Naive thymus-derived CD4-positive, alpha-beta T cell (primary cell): ENCODE measurements around the gene OR10A4. TPM values are rescaled to one million over a fixed set of nuclear protein-coding genes. Genes with fewer than 3 reads are reported as not detected.
"Not testable (repeated sequence)": the region's sequence is repeated elsewhere in the genome, so short reads cannot be mapped to it uniquely, and the experiment has no call there.

Source experiments
- ATAC-seq: fragments of 150-1000 bp; cut with Tn5 transposase; 2 replicates; pipeline ENCODE4 v1.10.0; 2021; ENCODE audit warnings: mild to moderate bottlenecking, moderate library complexity
- CTCF ChIA-PET: fragments of 350-600 bp; sonication (Branson Sonifier 250); formaldehyde crosslinking; loops from one replicate; lab custom pipeline; 2021; ENCODE audit warnings: antibody characterized with exemption; lab: Charles Lee
- POLR2A ChIA-PET: fragments of 350-600 bp; sonication (Branson Sonifier 250); formaldehyde crosslinking; loops from one replicate; lab custom pipeline; 2021; ENCODE audit warnings: antibody characterized with exemption, inconsistent platforms; lab: Charles Lee
- DNase-seq, 9 donors: peaks; one replicate each; pipeline versions ENCODE4 v3.0.0 to v3.0.0-alpha.2; 2020 to 2022; ENCODE audit warnings: mixed read lengths in 1 of 9
- H3K27ac ChIP-seq: one replicate; pipeline ENCODE4 v1.7.0; 2013; ENCODE audit warnings: mild to moderate bottlenecking, low read depth, low read length, moderate library complexity
- H3K27me3 ChIP-seq, 2 donors: one replicate each; pipeline ENCODE4 v1.7.0; 2013; ENCODE audit warnings: low read length in 2 of 2, mild to moderate bottlenecking in 2 of 2, moderate library complexity in 2 of 2; ENCODE audit not compliant: control insufficient read depth in 2 of 2, insufficient read depth in 2 of 2
- H3K36me3 ChIP-seq, 3 experiments: 1 replicate in 2 of 3; 2 replicates in 1 of 3; pipeline ENCODE4 v1.7.0; 2013; ENCODE audit warnings: low read length in 3 of 3, mild to moderate bottlenecking in 3 of 3, moderate library complexity in 1 of 3; ENCODE audit not compliant: insufficient read depth in 3 of 3, control insufficient read depth in 2 of 3
- H3K4me1 ChIP-seq, 2 donors: one replicate each; pipeline ENCODE4 v1.7.0; 2013; ENCODE audit warnings: low read length in 2 of 2, mild to moderate bottlenecking in 2 of 2, moderate library complexity in 1 of 2; ENCODE audit not compliant: control insufficient read depth in 2 of 2, insufficient read depth in 2 of 2
- H3K4me3 ChIP-seq: 2 replicates; pipeline ENCODE4 v1.7.0; 2013; ENCODE audit warnings: mild to moderate bottlenecking, low read length
- H3K9me3 ChIP-seq, 3 experiments: 1 replicate in 2 of 3; 2 replicates in 1 of 3; pipeline ENCODE4 v1.7.0; 2013; ENCODE audit warnings: low read length in 3 of 3; ENCODE audit not compliant: control insufficient read depth in 2 of 3
- H3K27ac Mint-ChIP-seq, 9 donors: one replicate each; pipeline ENCODE4 v1.8.0; 2020 to 2022; ENCODE audit warnings: mixed read lengths in 9 of 9, mild to moderate bottlenecking in 8 of 9, moderate library complexity in 5 of 9, inconsistent platforms in 2 of 9
- H3K27me3 Mint-ChIP-seq, 5 donors: one replicate each; pipeline ENCODE4 v1.8.0; 2021 to 2022; ENCODE audit warnings: mixed read lengths in 5 of 5, mild to moderate bottlenecking in 1 of 5
- H3K36me3 Mint-ChIP-seq, 5 donors: one replicate each; pipeline ENCODE4 v1.8.0; 2020 to 2022; ENCODE audit warnings: mixed read lengths in 5 of 5, mild to moderate bottlenecking in 3 of 5, inconsistent platforms in 1 of 5
- H3K4me1 Mint-ChIP-seq, 7 donors: one replicate each; pipeline ENCODE4 v1.8.0; 2020 to 2022; ENCODE audit warnings: mixed read lengths in 7 of 7, mild to moderate bottlenecking in 3 of 7, inconsistent platforms in 1 of 7
- H3K4me3 Mint-ChIP-seq, 10 donors: one replicate each; pipeline ENCODE4 v1.8.0; 2020 to 2022; ENCODE audit warnings: mild to moderate bottlenecking in 10 of 10, mixed read lengths in 10 of 10, moderate library complexity in 6 of 10, inconsistent platforms in 2 of 10
- H3K9me3 Mint-ChIP-seq, 11 donors: one replicate each; pipeline ENCODE4 v1.8.0; 2020 to 2022; ENCODE audit warnings: mixed read lengths in 11 of 11, mild to moderate bottlenecking in 4 of 11, inconsistent platforms in 1 of 11, moderate library complexity in 1 of 11
- intact Hi-C, 2 donors: fragments of 100-400 bp; cut with micrococcal nuclease; formaldehyde crosslinking; loops; one replicate each; pipeline ENCODE4 v1.15.1; 2023
- polyA plus RNA-seq, 2 donors: library from polyadenylated mRNA; unstranded; fragments of 300-500 nt; fragmentation: Illumina TruSeq; gene quantifications; one replicate each; pipeline ENCODE4 v1.2.3, GENCODE V29; 2021
- total RNA-seq, 6 experiments: library from RNA in 5 of 6; stranded (reverse) in 5 of 6; gene quantifications; 1 replicate in 5 of 6; 2 replicates in 1 of 6; pipeline ENCODE4 v1.2.3 and lab custom pipeline; 2021 to 2026

OR10A4 gene
- total and polyA plus RNA-seq, 7 experiments from 2014 or later = not detected

DNA sequence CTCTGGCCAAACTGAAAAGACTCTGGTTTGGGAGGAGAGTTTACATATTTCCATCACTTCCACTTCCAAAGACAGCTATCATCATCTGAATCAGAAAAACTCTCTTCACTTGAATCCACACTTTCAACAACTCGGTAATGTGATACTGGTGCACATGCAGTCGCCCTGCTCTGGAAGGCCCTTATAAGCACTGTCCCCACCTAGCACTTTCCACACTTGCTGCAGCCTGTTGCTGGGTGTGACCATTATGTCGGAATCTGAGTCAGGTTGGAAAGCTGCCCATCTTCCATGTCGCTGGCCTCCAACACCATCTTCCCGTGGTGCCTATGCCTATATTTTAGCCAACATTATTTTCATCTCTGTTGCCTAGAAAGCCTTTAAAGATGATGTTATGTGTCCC lies 32.1 kb upstream of the OR10A4 start:
- no peak overlapping the region for H3K27ac ChIP-seq
- DNase-seq (no peak), ATAC-seq (no peak)
- peaks cover 0 to 4% (median 0%) of the 10 kb centered on the region in 11 donors for H3K9me3 Mint-ChIP-seq
- no peak overlapping the region for H3K4me3 Mint-ChIP-seq
- H3K27ac Mint-ChIP-seq = peak overlapping the region in 1 of 9 donors; percentile 35
- POLR2A ChIA-PET = no interaction called here
- H3K27me3 ChIP-seq = no peaks in the 10 kb centered on the region
- peaks cover 0 to 3% (median 0%) of the 10 kb centered on the region in 5 donors for H3K36me3 Mint-ChIP-seq
- CTCF ChIA-PET = no interaction called here
- no peaks in the 10 kb centered on the region for H3K4me1 ChIP-seq
- intact Hi-C loops = no loop called here
- no peaks in the 10 kb centered on the region for H3K9me3 ChIP-seq
- H3K4me3 ChIP-seq = no peak overlapping the region
- H3K4me1 Mint-ChIP-seq = peaks cover 0 to 6% (median 0%) of the 10 kb centered on the region in 7 donors
- no peaks in the 10 kb centered on the region for H3K36me3 ChIP-seq
- peaks cover 3 to 47% (median 38%) of the 10 kb centered on the region in 5 donors for H3K27me3 Mint-ChIP-seq

DNA sequence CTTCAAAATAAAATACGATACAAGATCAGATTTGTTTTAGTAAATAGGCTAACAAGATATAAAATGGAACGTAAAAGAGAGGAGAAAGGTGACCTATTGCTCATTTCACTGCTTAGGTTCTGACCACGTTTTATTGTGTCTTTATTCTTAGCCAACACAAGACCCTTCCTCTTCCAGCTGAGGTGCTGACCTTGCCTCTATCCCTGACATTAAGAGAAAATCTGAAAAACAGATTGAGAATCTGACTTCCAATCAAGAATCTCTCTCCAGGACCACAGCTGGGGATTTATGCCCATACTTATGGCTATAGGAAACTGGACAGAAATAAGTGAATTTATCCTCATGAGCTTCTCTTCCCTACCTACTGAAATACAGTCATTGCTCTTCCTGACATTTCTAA lies 31.0 kb upstream of the OR10A4 start, which contains the start of gene OR10A5:
OR10A5 (plus strand) TSS at position 301 of the 400 bp plus-strand sequence; CDS start at position 301, 0 bp downstream.
- ChIA-PET POLR2A (no interaction called here), CTCF (no interaction called here)
- Mint-ChIP-seq H3K27me3 (peaks cover 3 to 48% (median 41%) of the 10 kb centered on the region in 5 donors), H3K4me3 (no peak within 1 kb of the TSS), H3K9me3 (peaks cover 0 to 7% (median 2%) of the 10 kb centered on the region in 11 donors), H3K27ac (no peak within 1 kb of the TSS), H3K4me1 (peaks cover 0 to 6% (median 0%) of the 10 kb centered on the region in 7 donors), H3K36me3 (peaks cover 0 to 3% (median under 1%) of the 10 kb centered on the region in 5 donors)
- H3K27ac ChIP-seq = no peak within 1 kb of the TSS
- intact Hi-C loops = no loop called here
- H3K4me3 ChIP-seq = no peak within 1 kb of the TSS
- no peaks in the 10 kb centered on the region for H3K36me3 ChIP-seq
- ATAC-seq (no peak), DNase-seq (no peak)
- no peaks in the 10 kb centered on the region for H3K4me1 ChIP-seq
- no peaks in the 10 kb centered on the region for H3K9me3 ChIP-seq
- no peaks in the 10 kb centered on the region for H3K27me3 ChIP-seq

- H3K4me3 Mint-ChIP-seq = no peak overlapping the region
- intact Hi-C loops = no loop called here
- H3K27ac ChIP-seq = no peak overlapping the region
- peaks cover 0 to 5% (median 0%) of the 10 kb centered on the region in 7 donors for H3K4me1 Mint-ChIP-seq
- DNase-seq = no peak
- H3K4me3 ChIP-seq = no peak overlapping the region
- H3K36me3 Mint-ChIP-seq = peaks cover 0 to 15% (median 7%) of the 10 kb centered on the region in 5 donors
- no peaks in the 10 kb centered on the region for H3K27me3 ChIP-seq
- no peaks in the 10 kb centered on the region for H3K4me1 ChIP-seq
- H3K27me3 Mint-ChIP-seq = peaks cover 0 to 29% (median 28%) of the 10 kb centered on the region in 5 donors
- no peak overlapping the region for H3K27ac Mint-ChIP-seq
- POLR2A ChIA-PET = no interaction called here
- no peaks in the 10 kb centered on the region for H3K9me3 ChIP-seq
- H3K9me3 Mint-ChIP-seq = peaks cover 3 to 35% (median 15%) of the 10 kb centered on the region in 11 donors
- CTCF ChIA-PET = no interaction called here
- no peak for ATAC-seq
- H3K36me3 ChIP-seq = no peaks in the 10 kb centered on the region
Observed at GRCh38 chr11:6850526-6850925, 25.9 kb upstream of the OR10A4 start.

- H3K27me3 ChIP-seq, H3K9me3 ChIP-seq, H3K4me1 Mint-ChIP-seq, H3K36me3 ChIP-seq, H3K4me3 ChIP-seq, H3K4me3 Mint-ChIP-seq, DNase-seq, H3K27ac ChIP-seq, H3K4me1 ChIP-seq, ATAC-seq, intact Hi-C loops, POLR2A ChIA-PET, H3K27ac Mint-ChIP-seq: not testable (repeated sequence)
- Mint-ChIP-seq H3K27me3 (peaks cover 0 to 20% (median 18%) of the 10 kb centered on the region in 5 donors), H3K9me3 (peaks cover 7 to 41% (median 21%) of the 10 kb centered on the region in 11 donors), H3K36me3 (peaks cover 0 to 20% (median 10%) of the 10 kb centered on the region in 5 donors)
- CTCF ChIA-PET = interaction anchor here (1.0 kb wide), 1 partner anchor 10 kb away, joined by 4 read pairs; no protein-coding TSS in a partner anchor
Observed at GRCh38 chr11:6854801-6855200, 21.6 kb upstream of the OR10A4 start.

- Mint-ChIP-seq H3K27ac (no peak overlapping the region), H3K27me3 (peaks cover 0 to 23% (median 15%) of the 10 kb centered on the region in 5 donors), H3K4me3 (no peak overlapping the region), H3K4me1 (peaks cover 0 to 6% (median 0%) of the 10 kb centered on the region in 7 donors), H3K36me3 (peaks cover 0 to 17% (median 12%) of the 10 kb centered on the region in 5 donors), H3K9me3 (peaks cover 7 to 38% (median 18%) of the 10 kb centered on the region in 11 donors)
- H3K36me3 ChIP-seq = no peaks in the 10 kb centered on the region
- H3K27me3 ChIP-seq = peaks cover 0 to 5% of the 10 kb centered on the region in 2 donors
- intact Hi-C loops = no loop called here
- H3K4me3 ChIP-seq = no peak overlapping the region
- no peaks in the 10 kb centered on the region for H3K4me1 ChIP-seq
- H3K9me3 ChIP-seq = no peaks in the 10 kb centered on the region
- ChIA-PET POLR2A (no interaction called here), CTCF (no interaction called here)
- no peak overlapping the region for H3K27ac ChIP-seq
- ATAC-seq (no peak), DNase-seq (no peak)
Observed at GRCh38 chr11:6855971-6856541, 20.4 kb upstream of the OR10A4 start.

- POLR2A ChIA-PET = no interaction called here
- peaks cover 0 to 22% (median 16%) of the 10 kb centered on the region in 5 donors for H3K27me3 Mint-ChIP-seq
Observed at GRCh38 chr11:6856871-6857270, 19.6 kb upstream of the OR10A4 start.

More at GRCh38 chr11:6856871-6857270, 19.6 kb upstream of the OR10A4 start:
- ATAC-seq = no peak
- Histone ChIP-seq H3K9me3 (no peaks in the 10 kb centered on the region), H3K27ac (no peak overlapping the region), H3K27me3 (peaks cover 0 to 5% of the 10 kb centered on the region in 2 donors), H3K36me3 (no peaks in the 10 kb centered on the region), H3K4me1 (no peaks in the 10 kb centered on the region), H3K4me3 (no peak overlapping the region)
- Mint-ChIP-seq H3K4me1 (peaks cover 0 to 6% (median 0%) of the 10 kb centered on the region in 7 donors), H3K4me3 (no peak overlapping the region), H3K27ac (no peak overlapping the region), H3K9me3 (peaks cover 9 to 36% (median 14%) of the 10 kb centered on the region in 11 donors), H3K36me3 (peaks cover 0 to 15% (median 8%) of the 10 kb centered on the region in 5 donors)
- CTCF ChIA-PET = no interaction called here
- no peak for DNase-seq
- intact Hi-C loops = no loop called here
